Natural killer cell (primary cell): ENCODE measurements around the gene LDB2. TPM values are rescaled to one million over a fixed set of nuclear protein-coding genes. Genes with fewer than 3 reads are reported as not detected.

Experiments
- ATAC-seq, 3 donors: fragments of 150-1000 bp in 2 of 3; fragments of 200-7000 bp in 1 of 3; cut with Tn5 transposase; 1 replicate in 1 of 3; 2 replicates in 2 of 3; pipeline ENCODE4 v1.10.0; 2021; ENCODE audit warnings: mild to moderate bottlenecking in 2 of 3, moderate library complexity in 2 of 3
- DNase-seq, 2 donors: peaks; one replicate each; pipeline versions ENCODE4 v3.0.0 to v3.0.0-alpha.2; 2013 to 2021; ENCODE audit warnings: mixed read lengths in 1 of 2
- H3K27ac ChIP-seq: one replicate; pipeline ENCODE4 v1.5.1; 2013; ENCODE audit warnings: mild to moderate bottlenecking, low read length
- H3K27me3 ChIP-seq: one replicate; pipeline ENCODE4 v1.6.1; 2013; ENCODE audit warnings: low read length; ENCODE audit not compliant: control insufficient read depth, insufficient read depth
- H3K36me3 ChIP-seq: one replicate; pipeline ENCODE4 v1.6.1; 2013; ENCODE audit warnings: low read length; ENCODE audit not compliant: control insufficient read depth, insufficient read depth
- H3K4me1 ChIP-seq: one replicate; pipeline ENCODE4 v1.6.1; 2013; ENCODE audit warnings: low read length; ENCODE audit not compliant: control insufficient read depth, insufficient read depth
- H3K4me3 ChIP-seq: one replicate; pipeline ENCODE4 v1.5.1; 2013; ENCODE audit warnings: low read length
- H3K9me3 ChIP-seq: one replicate; pipeline ENCODE4 v1.6.1; 2013; ENCODE audit warnings: low read length; ENCODE audit not compliant: control insufficient read depth, insufficient read depth
- H3K27ac Mint-ChIP-seq, 2 donors: one replicate each; pipeline ENCODE4 v1.8.0; 2022; ENCODE audit warnings: mild to moderate bottlenecking in 2 of 2, mixed read lengths in 2 of 2, moderate library complexity in 1 of 2
- H3K27me3 Mint-ChIP-seq, 2 donors: one replicate each; pipeline ENCODE4 v1.8.0; 2022; ENCODE audit warnings: low read depth in 2 of 2, mixed read lengths in 2 of 2
- H3K36me3 Mint-ChIP-seq: one replicate; pipeline ENCODE4 v1.8.0; 2022; ENCODE audit warnings: mixed read lengths
- H3K4me1 Mint-ChIP-seq, 2 donors: one replicate each; pipeline ENCODE4 v1.8.0; 2022; ENCODE audit warnings: mixed read lengths in 2 of 2
- H3K4me3 Mint-ChIP-seq: one replicate; pipeline ENCODE4 v1.8.0; 2022; ENCODE audit warnings: mild to moderate bottlenecking, moderate library complexity, mixed read lengths
- H3K9me3 Mint-ChIP-seq, 2 donors: one replicate each; pipeline ENCODE4 v1.8.0; 2022; ENCODE audit warnings: mixed read lengths in 2 of 2
- WGBS: methylation state at CpG from one replicate; pipeline ENCODE4 v1.1.7; 2013; ENCODE audit warnings: missing lambda C conversion rate; ENCODE audit not compliant: insufficient coverage; 5-methylcytosine and 5-hydroxymethylcytosine counted together
- intact Hi-C: fragments of 100-400 bp; cut with micrococcal nuclease; formaldehyde crosslinking; loops from one replicate; pipeline ENCODE4 v1.14.2; 2022
- total RNA-seq, 4 donors: library from RNA; stranded (reverse); fragments of 120-200 nt in 1 of 4; gene quantifications; one replicate each; pipeline versions ENCODE4 v1.2.3 to v1.2.4, GENCODE V29; 2013 to 2022
- TF ChIP-seq, protein P1 (sequence below): fragments of 200-600 bp; IDR thresholded peaks from one replicate; pipeline ENCODE4 v1.8.0; 2022; ENCODE audit warnings: antibody characterized with exemption

Gene LDB2
- 10 to 100 TPM in 2 of 3 donors, 1 to 10 TPM in 1; 8.2 to 14.2 (median 13.6) TPM for total RNA-seq
- total RNA-seq (2013), result 5.8 TPM

DNA sequence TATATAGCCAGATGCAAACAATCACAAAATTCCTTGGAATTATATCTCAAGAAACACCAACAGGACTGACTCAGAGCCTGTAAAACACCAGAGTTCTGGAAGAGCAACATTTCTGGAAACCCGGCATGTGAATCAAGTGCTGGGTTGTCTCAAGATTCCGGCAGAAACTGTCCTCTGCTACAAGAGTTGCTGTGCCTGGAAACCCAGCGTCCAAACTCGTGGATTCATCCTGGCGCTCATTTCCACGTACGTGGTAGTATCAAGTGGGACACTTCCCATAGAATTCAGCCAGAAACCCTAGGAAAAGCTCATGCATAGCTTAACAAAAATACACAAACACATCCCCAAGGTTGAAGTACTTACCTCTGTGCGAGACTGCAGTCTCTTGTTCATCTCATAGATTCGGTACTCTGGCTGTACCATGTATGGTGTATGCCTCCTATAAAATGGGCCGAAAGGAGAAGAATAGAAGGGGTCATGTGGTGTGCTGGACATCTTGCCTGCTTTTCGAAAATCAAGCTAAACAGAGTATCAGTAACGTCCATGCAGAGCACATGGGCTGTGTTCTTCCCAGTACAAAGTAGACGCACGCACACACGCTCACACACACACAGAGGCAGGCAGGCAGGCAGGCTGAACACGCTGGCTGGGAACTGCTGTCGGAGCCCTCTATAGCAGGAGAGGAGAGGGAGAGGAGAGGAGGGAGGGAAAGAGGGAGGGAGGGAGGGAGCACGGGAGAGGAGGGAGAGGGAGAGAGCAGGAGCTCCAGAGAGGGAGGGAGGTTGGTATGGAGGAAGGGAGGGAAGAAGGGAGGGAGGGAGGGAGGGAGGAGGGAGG, at the start of gene LDB2:
Gene LDB2 (minus strand): TSS at position 655 of the 837 bp plus-strand sequence.
- Mint-ChIP-seq H3K27ac (peak within 1 kb of the TSS; percentile 81 to 84), H3K4me3 (peak within 1 kb of the TSS; percentile 77), H3K4me1 (peaks cover 64 to 67% of the 10 kb centered on the region in 2 donors), H3K9me3 (no peaks in the 10 kb centered on the region), H3K27me3 (no peaks in the 10 kb centered on the region), H3K36me3 (no peaks in the 10 kb centered on the region)
- Histone ChIP-seq H3K27me3 (no peaks in the 10 kb centered on the region), H3K9me3 (no peaks in the 10 kb centered on the region), H3K27ac (peak within 1 kb of the TSS; percentile 20), H3K4me3 (peak within 1 kb of the TSS; percentile 45), H3K36me3 (no peaks in the 10 kb centered on the region), H3K4me1 (peaks cover 22% of the 10 kb centered on the region)
- ATAC-seq (peak; percentile 38 to 49 (median 41)), DNase-seq (peak in 1 of 2 donors; percentile 9)
- TF ChIP-seq, protein P1, sequence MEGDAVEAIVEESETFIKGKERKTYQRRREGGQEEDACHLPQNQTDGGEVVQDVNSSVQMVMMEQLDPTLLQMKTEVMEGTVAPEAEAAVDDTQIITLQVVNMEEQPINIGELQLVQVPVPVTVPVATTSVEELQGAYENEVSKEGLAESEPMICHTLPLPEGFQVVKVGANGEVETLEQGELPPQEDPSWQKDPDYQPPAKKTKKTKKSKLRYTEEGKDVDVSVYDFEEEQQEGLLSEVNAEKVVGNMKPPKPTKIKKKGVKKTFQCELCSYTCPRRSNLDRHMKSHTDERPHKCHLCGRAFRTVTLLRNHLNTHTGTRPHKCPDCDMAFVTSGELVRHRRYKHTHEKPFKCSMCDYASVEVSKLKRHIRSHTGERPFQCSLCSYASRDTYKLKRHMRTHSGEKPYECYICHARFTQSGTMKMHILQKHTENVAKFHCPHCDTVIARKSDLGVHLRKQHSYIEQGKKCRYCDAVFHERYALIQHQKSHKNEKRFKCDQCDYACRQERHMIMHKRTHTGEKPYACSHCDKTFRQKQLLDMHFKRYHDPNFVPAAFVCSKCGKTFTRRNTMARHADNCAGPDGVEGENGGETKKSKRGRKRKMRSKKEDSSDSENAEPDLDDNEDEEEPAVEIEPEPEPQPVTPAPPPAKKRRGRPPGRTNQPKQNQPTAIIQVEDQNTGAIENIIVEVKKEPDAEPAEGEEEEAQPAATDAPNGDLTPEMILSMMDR, result no peak
- intact Hi-C loops, result no loop called here
- WGBS, result 26% methylated on average over 17 of the region's 18 CpGs

- Histone ChIP-seq H3K27me3 (no peaks in the 10 kb centered on the region), H3K36me3 (no peaks in the 10 kb centered on the region), H3K4me1 (no peaks in the 10 kb centered on the region), H3K9me3 (no peaks in the 10 kb centered on the region), H3K4me3 (no peak overlapping the region), H3K27ac (no peak overlapping the region)
- Mint-ChIP-seq H3K9me3 (no peaks in the 10 kb centered on the region), H3K4me3 (no peak overlapping the region), H3K27me3 (peaks cover 14 to 23% of the 10 kb centered on the region in 2 donors), H3K36me3 (no peaks in the 10 kb centered on the region), H3K4me1 (no peaks in the 10 kb centered on the region), H3K27ac (no peak overlapping the region)
- ATAC-seq (no peak), DNase-seq (no peak)
- TF ChIP-seq, protein P1, result no peak
- WGBS, result 92% methylated on average over 9 of the region's 14 CpGs
- intact Hi-C loops, result no loop called here
Measured at GRCh38 chr4:16942491-16942890, 44.0 kb upstream of the LDB2 start.

- H3K9me3 ChIP-seq, result no peaks in the 10 kb centered on the region
- peaks cover 19 to 29% of the 10 kb centered on the region in 2 donors for H3K27me3 Mint-ChIP-seq
- intact Hi-C loops, result no loop called here
- no peaks in the 10 kb centered on the region for H3K9me3 Mint-ChIP-seq
- H3K4me1 Mint-ChIP-seq, result no peaks in the 10 kb centered on the region
- no peaks in the 10 kb centered on the region for H3K4me1 ChIP-seq
- H3K4me3 ChIP-seq, result no peak overlapping the region
- H3K27ac Mint-ChIP-seq, result no peak overlapping the region
- 100% methylated on average over 1 of the region's 2 CpGs for WGBS
- ATAC-seq (no peak), DNase-seq (no peak)
- H3K27me3 ChIP-seq, result no peaks in the 10 kb centered on the region
- no peaks in the 10 kb centered on the region for H3K36me3 ChIP-seq
- no peaks in the 10 kb centered on the region for H3K36me3 Mint-ChIP-seq
- no peak overlapping the region for H3K4me3 Mint-ChIP-seq
- TF ChIP-seq, protein P1, result no peak
- no peak overlapping the region for H3K27ac ChIP-seq
Measured at GRCh38 chr4:16939178-16939577, 40.7 kb upstream of the LDB2 start.
